Transverse colon (tissue), 4 donors: ENCODE data around the gene NLE1. TPM values are rescaled to one million over a fixed set of nuclear protein-coding genes. Genes with fewer than 3 reads are reported as not detected.

Source experiments
- DNase-seq: peaks from one replicate; pipeline ENCODE4 v3.0.0-alpha.2; 2019
- H3K27ac ChIP-seq, 4 donors: fragments of 200-600 bp; sonication (generic); 2 replicates each; pipeline ENCODE4 v1.5.1; 2016 to 2018; ENCODE audit warnings: inconsistent platforms in 4 of 4
- H3K27me3 ChIP-seq: fragments of 200-600 bp; sonication (generic); 2 replicates; pipeline ENCODE4 v1.5.1; 2017; ENCODE audit warnings: inconsistent platforms
- H3K36me3 ChIP-seq, 4 donors: fragments of 200-600 bp; sonication (generic); 2 replicates each; pipeline ENCODE4 v1.5.1; 2017 to 2019; ENCODE audit warnings: inconsistent platforms in 4 of 4
- H3K4me1 ChIP-seq, 4 donors: fragments of 200-600 bp; sonication (generic); 2 replicates each; pipeline ENCODE4 v1.5.1; 2017 to 2020; ENCODE audit warnings: inconsistent platforms in 4 of 4
- H3K4me3 ChIP-seq, 4 donors: fragments of 200-600 bp; sonication (generic); 1 replicate in 1 of 4; 2 replicates in 3 of 4; pipeline versions ENCODE4 v1.5.1 to v1.6.1; 2017 to 2019; ENCODE audit warnings: inconsistent platforms in 4 of 4
- H3K9me3 ChIP-seq, 2 donors: fragments of 200-600 bp; sonication (generic); 2 replicates each; pipeline ENCODE4 v1.5.1; 2017 to 2019; ENCODE audit warnings: inconsistent platforms in 2 of 2
- EP300 ChIP-seq: sonication (generic); formaldehyde crosslinking; IDR thresholded peaks from one replicate; pipeline ENCODE4 v1.6.1; 2017; ENCODE audit warnings: antibody characterized with exemption, low read depth
- POLR2A ChIP-seq: fragments of 450-650 bp; IDR thresholded peaks from one replicate; pipeline ENCODE4 v1.6.1; 2016; ENCODE audit warnings: antibody characterized with exemption, mild to moderate bottlenecking, moderate library complexity
- POLR2AphosphoS5 ChIP-seq, 3 donors: sonication (generic); formaldehyde crosslinking; IDR thresholded peaks; one replicate each; pipeline ENCODE4 v1.6.1; 2016; ENCODE audit warnings: antibody characterized with exemption in 3 of 3
- WGBS, 2 donors: methylation state at CpG; one replicate each; pipeline ENCODE4 v1.1.5; 2018; ENCODE audit warnings: low coverage in 1 of 2; 5-methylcytosine and 5-hydroxymethylcytosine counted together
- in situ Hi-C, 4 donors: fragments of 200-750 bp; cut with MboI; loops; one replicate each; pipeline versions ENCODE4 v1.15.0 to v1.15.1; 2017; ENCODE audit warnings: low sequenced_read_pairs in 3 of 4, low pct_ligation_motif_present in 1 of 4, low pct_unique_long_range_greater_than_20kb in 1 of 4
- intact Hi-C: fragments of 100-400 bp; cut with DNase I; formaldehyde crosslinking; loops from one replicate; pipeline ENCODE4 v1.15.1; 2023; ENCODE audit warnings: low total_unique reads
- total RNA-seq, 4 donors: library from RNA; depleted of rRNA; stranded (reverse); fragments of >200 nt; gene quantifications; one replicate each; pipeline ENCODE4 v1.1.0, GENCODE V29; 2016
- TF ChIP-seq, protein P1 (sequence below), 5 experiments: fragments of 200-600 bp in 3 of 5; fragments of 450-650 bp in 2 of 5; sonication (generic) in 3 of 5; IDR thresholded peaks; 1 replicate in 2 of 5; 2 replicates in 3 of 5; pipeline ENCODE4 v1.5.1; 2016 to 2017; ENCODE audit warnings: antibody characterized with exemption in 5 of 5, inconsistent platforms in 3 of 5, mild to moderate bottlenecking in 2 of 5, moderate library complexity in 1 of 5

Gene NLE1
- total RNA-seq, 4 donors from 2014 or later: 4.0 to 13.2 (median 6.9) TPM

DNA sequence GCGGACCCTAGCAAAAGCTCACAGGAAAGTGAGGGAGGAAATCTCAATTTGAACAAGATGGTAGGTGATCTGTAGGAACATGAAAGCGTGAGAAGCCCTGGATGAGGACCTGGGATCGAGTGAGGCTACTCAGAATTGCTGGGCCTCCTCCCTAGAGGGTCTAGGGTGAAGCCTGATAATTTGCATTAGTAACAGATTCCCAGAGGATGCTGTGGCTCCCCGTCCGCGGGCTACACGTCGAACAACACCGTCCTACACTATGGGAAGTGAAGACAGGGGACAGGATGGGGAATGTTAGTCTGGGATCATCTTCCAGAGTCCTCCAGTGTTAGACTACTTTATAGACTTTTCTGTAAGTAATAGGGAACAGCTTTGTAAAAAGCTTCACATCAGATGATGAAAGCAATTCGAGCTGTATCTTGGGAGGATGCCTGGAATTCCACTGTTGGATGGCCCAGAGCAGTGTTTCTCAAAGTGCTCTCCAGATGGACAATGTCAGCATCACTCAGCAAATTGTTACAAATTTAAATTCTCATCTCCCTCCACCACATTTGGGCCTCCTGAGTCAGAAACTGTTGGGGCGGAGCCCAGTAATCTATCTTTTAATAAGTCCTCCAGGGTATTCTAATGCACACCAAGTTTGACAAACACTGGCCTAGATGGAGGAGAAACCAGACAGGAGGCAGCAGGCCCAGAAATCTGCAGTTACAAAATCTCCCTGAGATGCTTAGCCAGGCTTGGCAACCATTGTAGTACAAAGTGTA is 14.2 kb downstream of the NLE1 start:
- in situ Hi-C loops (loop anchor here in 3 of 4 donors (10.0 to 25.0 kb wide), 5 partner anchors 541 to 716 kb away; partner anchors contain the start of genes RASL10B (in 1 of the 3) and TMEM132E (in 1 of the 3)), intact Hi-C loops (no loop called here)
- H3K27ac ChIP-seq: no peak overlapping the region
- WGBS, 2 donors: 76 to 86% methylated on average over 10 to 11 of the region's 11 CpGs
- no peaks in the 10 kb centered on the region for H3K27me3 ChIP-seq
- no peak for DNase-seq
- no peaks in the 10 kb centered on the region for H3K4me1 ChIP-seq
- H3K4me3 ChIP-seq: no peak overlapping the region
- TF ChIP-seq EP300 (no peak), POLR2A (no peak), POLR2AphosphoS5 (IDR thresholded peaks at IDR 0.05) (no peak)
- TF ChIP-seq, protein P1, sequence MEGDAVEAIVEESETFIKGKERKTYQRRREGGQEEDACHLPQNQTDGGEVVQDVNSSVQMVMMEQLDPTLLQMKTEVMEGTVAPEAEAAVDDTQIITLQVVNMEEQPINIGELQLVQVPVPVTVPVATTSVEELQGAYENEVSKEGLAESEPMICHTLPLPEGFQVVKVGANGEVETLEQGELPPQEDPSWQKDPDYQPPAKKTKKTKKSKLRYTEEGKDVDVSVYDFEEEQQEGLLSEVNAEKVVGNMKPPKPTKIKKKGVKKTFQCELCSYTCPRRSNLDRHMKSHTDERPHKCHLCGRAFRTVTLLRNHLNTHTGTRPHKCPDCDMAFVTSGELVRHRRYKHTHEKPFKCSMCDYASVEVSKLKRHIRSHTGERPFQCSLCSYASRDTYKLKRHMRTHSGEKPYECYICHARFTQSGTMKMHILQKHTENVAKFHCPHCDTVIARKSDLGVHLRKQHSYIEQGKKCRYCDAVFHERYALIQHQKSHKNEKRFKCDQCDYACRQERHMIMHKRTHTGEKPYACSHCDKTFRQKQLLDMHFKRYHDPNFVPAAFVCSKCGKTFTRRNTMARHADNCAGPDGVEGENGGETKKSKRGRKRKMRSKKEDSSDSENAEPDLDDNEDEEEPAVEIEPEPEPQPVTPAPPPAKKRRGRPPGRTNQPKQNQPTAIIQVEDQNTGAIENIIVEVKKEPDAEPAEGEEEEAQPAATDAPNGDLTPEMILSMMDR (IDR thresholded peaks at IDR 0.05): no peak
- no peaks in the 10 kb centered on the region for H3K9me3 ChIP-seq
- H3K36me3 ChIP-seq: no peaks in the 10 kb centered on the region

DNA sequence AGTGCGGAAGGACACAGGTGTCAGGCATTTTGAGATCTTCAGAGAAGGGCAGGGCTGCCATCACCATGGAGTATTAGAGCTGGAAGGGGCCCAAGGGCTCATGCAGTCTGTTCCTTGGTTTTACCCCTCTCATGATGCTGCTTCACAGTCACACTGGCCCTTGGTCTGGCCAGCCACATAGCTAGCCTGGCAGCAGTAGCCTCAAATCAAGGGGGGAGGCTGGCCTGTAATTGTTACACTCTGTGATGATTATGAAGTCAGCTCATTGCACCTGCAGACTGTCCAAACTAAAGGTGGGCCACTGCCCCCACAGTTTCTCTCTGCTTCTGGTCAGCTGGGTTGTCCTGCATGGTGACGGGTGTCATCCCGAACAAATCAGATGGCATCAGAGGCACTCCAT is 20.8 kb downstream of the NLE1 start, which contains the start of gene FNDC8:
FNDC8 (plus strand) TSS at position 301 of the 400 bp plus-strand sequence; CDS start at position 380, 79 bp downstream.
- TF ChIP-seq POLR2AphosphoS5 (IDR thresholded peaks at IDR 0.05): no peak
- TF ChIP-seq, protein P1 (IDR thresholded peaks at IDR 0.05): no peak
- TF ChIP-seq POLR2A: no peak
- TF ChIP-seq EP300: no peak
- intact Hi-C loops (loop anchor here (2.0 kb wide), 1 partner anchor 579 kb away; no protein-coding TSS in a partner anchor), in situ Hi-C loops (loop anchor here in 3 of 4 donors (5.0 to 25.0 kb wide), 6 partner anchors 459 to 699 kb away; no protein-coding TSS in a partner anchor)
- no peak within 1 kb of the TSS for H3K4me3 ChIP-seq
- H3K27ac ChIP-seq: no peak within 1 kb of the TSS
- H3K4me1 ChIP-seq: peaks cover 9 to 20% (median 14%) of the 10 kb centered on the region in 4 donors
- WGBS, 2 donors: 91% methylated on average over 3 of the region's 3 CpGs; no CpG with 5 or more reads in 1 of the 2 donors
- no peaks in the 10 kb centered on the region for H3K27me3 ChIP-seq
- DNase-seq: no peak
- no peaks in the 10 kb centered on the region for H3K9me3 ChIP-seq
- H3K36me3 ChIP-seq: no peaks in the 10 kb centered on the region

DNA sequence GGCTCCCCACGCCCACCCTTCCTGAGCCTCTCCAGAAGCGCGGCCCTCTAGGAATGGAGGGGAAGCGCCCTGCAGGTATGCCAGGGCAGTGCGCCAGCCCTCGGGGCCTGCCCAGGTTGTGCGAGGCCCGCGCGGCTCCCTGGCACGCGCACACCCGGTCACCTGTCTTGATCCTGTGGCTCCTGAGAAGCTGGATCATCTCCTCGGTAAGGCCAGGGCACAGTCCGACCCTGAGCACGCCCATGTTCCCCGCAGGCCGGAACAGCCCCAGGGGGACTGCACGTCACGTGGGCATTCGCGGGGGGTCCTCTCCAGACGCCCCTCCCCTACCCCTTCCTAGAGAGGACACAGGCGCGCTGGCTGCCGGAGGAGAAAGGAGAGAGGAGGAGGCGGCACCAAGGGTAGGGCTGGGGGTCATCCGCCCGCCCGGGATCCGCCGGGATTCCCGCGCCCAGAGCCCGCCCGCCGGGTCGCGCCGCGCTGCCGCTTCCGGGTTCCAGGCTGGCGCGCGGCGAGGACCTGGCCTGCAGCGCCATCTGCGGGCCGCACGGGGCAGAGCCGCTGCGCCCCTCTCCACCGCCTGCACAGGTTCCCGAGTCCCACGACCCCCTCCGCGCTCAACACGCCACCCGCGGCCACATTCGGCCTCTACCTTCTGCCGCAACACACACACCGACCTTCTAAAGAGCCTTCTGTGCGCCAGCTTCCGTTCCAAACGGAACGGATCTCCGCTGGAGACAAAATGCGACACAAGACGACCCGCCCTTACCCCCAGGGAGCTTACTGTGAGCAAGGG is 22.5 kb downstream of the NLE1 start, which contains the start of gene RAD51D:
RAD51D (minus strand) TSS at position 491 of the 796 bp plus-strand sequence; CDS start at position 244, 247 bp downstream.
- peak; percentile 76 for DNase-seq
- no peaks in the 10 kb centered on the region for H3K27me3 ChIP-seq
- peak within 1 kb of the TSS; percentile 69 to 82 (median 78) for H3K27ac ChIP-seq
- no peaks in the 10 kb centered on the region for H3K36me3 ChIP-seq
- H3K9me3 ChIP-seq: no peaks in the 10 kb centered on the region
- intact Hi-C loops (loop anchor here (2.0 to 10.0 kb wide), 2 partner anchors 577 to 695 kb away; no protein-coding TSS in a partner anchor), in situ Hi-C loops (loop anchor here in 3 of 4 donors (5.0 to 25.0 kb wide), 6 partner anchors 457 to 697 kb away; no protein-coding TSS in a partner anchor)
- TF ChIP-seq, protein P1 (IDR thresholded peaks at IDR 0.05): peak; percentile 70 to 95 (median 88)
- TF ChIP-seq EP300: no peak
- peak in 2 of 3 donors; percentile 8 to 31 for TF ChIP-seq POLR2AphosphoS5 (IDR thresholded peaks at IDR 0.05)
- TF ChIP-seq POLR2A: peak; percentile 14
- WGBS, 2 donors: 2% methylated on average over 45 of the region's 72 CpGs; no CpG with 5 or more reads in 1 of the 2 donors
- peak within 1 kb of the TSS; percentile 61 to 87 (median 74) for H3K4me3 ChIP-seq
- H3K4me1 ChIP-seq: peaks cover 9 to 20% (median 14%) of the 10 kb centered on the region in 4 donors
